GM12878 (cell line): Measurements from ENCODE around the gene MAFG. TPM values are rescaled to one million over a fixed set of nuclear protein-coding genes. Genes with fewer than 3 reads are reported as not detected.

Experiments
- ATAC-seq: fragments of 200-7000 bp; cut with Tn5 transposase; 3 replicates; pipeline ENCODE4 v1.9.1; 2020; ENCODE audit warnings: mild to moderate bottlenecking, moderate library complexity
- BruUV-seq: library from RNA; stranded (reverse); fragments of 400-500 nt; replicated peaks from 2 replicates; lab custom pipeline; 2021; lab: Mats Ljungman, UMichigan
- CTCF ChIA-PET: fragments of 300-600 bp; sonication (Branson Sonifier 250); formaldehyde crosslinking; extraction: SDS; loops from one replicate; lab custom pipeline; 2021; ENCODE audit warnings: inconsistent platforms; lab: Yijun Ruan, JAX
- POLR2A ChIA-PET: fragments of 350-600 bp; formaldehyde crosslinking; extraction: SDS; loops from one replicate; lab custom pipeline; 2021; ENCODE audit warnings: inconsistent platforms; lab: Charles Lee
- RAD21 ChIA-PET: fragments of 300-600 bp; sonication (Branson Sonifier 250); formaldehyde crosslinking; loops from one replicate; lab custom pipeline; 2023; ENCODE audit warnings: antibody characterized with exemption; ENCODE audit not compliant: unreplicated experiment; lab: Charles Lee
- SMC1A ChIA-PET: fragments of 300-600 bp; sonication (Branson Sonifier 250); formaldehyde crosslinking; loops from one replicate; lab custom pipeline; 2023; ENCODE audit not compliant: unreplicated experiment, uncharacterized antibody; lab: Charles Lee
- DNase-seq: peaks from one replicate; pipeline ENCODE4 v3.0.0-alpha.2; 2011; ENCODE audit warnings: low read depth, low spot score
- FAIRE-seq: peaks from 3 replicates; lab custom pipeline; 2011; peaks lifted over from hg19 to GRCh38; lab: Jason Lieb, UNC
- H2AFZ ChIP-seq: 2 replicates; pipeline ENCODE4 v1.6.0; 2011; ENCODE audit warnings: low read depth, low read length, control low read depth; ENCODE audit not compliant: control insufficient read depth
- H3K27ac ChIP-seq: 2 replicates; pipeline ENCODE4 v1.5.1; 2011; ENCODE audit warnings: control low read depth; ENCODE audit not compliant: control insufficient read depth, insufficient read depth
- H3K27me3 ChIP-seq, 2 experiments: replicated peaks in 1 of 2; 2 replicates each; pipeline versions ENCODE4 v1.6.0 to v1.6.1; 2011; ENCODE audit warnings: low read length in 1 of 2; ENCODE audit not compliant: control insufficient read depth in 2 of 2, insufficient read depth in 2 of 2
- H3K36me3 ChIP-seq, 2 experiments: 2 replicates each; pipeline ENCODE4 v1.5.1; 2011; ENCODE audit warnings: low read length in 1 of 2; ENCODE audit not compliant: control insufficient read depth in 2 of 2, insufficient read depth in 2 of 2
- H3K4me1 ChIP-seq: 2 replicates; pipeline ENCODE4 v1.6.1; 2011; ENCODE audit warnings: mild to moderate bottlenecking, low read length, moderate library complexity, mixed read lengths; ENCODE audit not compliant: control insufficient read depth, insufficient read depth
- H3K4me2 ChIP-seq: 2 replicates; pipeline ENCODE4 v1.6.0; 2011; ENCODE audit warnings: control low read depth; ENCODE audit not compliant: control insufficient read depth, insufficient read depth
- H3K4me3 ChIP-seq: fragments of 200-600 bp; sonication (generic); 2 replicates; pipeline ENCODE4 v1.5.1; 2016
- H3K79me2 ChIP-seq: 2 replicates; pipeline ENCODE4 v1.6.0; 2011; ENCODE audit warnings: low read length; ENCODE audit not compliant: control insufficient read depth, insufficient read depth
- H3K9ac ChIP-seq: 2 replicates; pipeline ENCODE4 v1.8.0; 2011; ENCODE audit warnings: low read length, control low read depth, mixed read lengths; ENCODE audit not compliant: control insufficient read depth, insufficient read depth
- H3K9me3 ChIP-seq: replicated peaks from 3 replicates; pipeline ENCODE4 v1.5.1; 2011; ENCODE audit warnings: mild to moderate bottlenecking, low read length; ENCODE audit not compliant: control insufficient read depth, insufficient read depth
- H4K20me1 ChIP-seq: 2 replicates; pipeline ENCODE4 v1.6.0; 2011; ENCODE audit not compliant: control insufficient read depth, insufficient read depth
- BRCA1 ChIP-seq: IDR thresholded peaks from 2 replicates; pipeline ENCODE4 v1.6.1; 2011; ENCODE audit warnings: low read depth, low read length, improper control_type of control experiment
- CBX3 ChIP-seq: fragments of 200-600 bp; sonication (generic); IDR thresholded peaks from 2 replicates; pipeline ENCODE4 v1.6.1; 2016; ENCODE audit warnings: low read depth, borderline replicate concordance
- DPF2 ChIP-seq: fragments of 450-650 bp; IDR thresholded peaks from 2 replicates; pipeline ENCODE4 v1.6.1; 2017; ENCODE audit warnings: mild to moderate bottlenecking
- NFYB ChIP-seq: IDR thresholded peaks from 2 replicates; pipeline ENCODE4 v1.6.1; 2011; ENCODE audit warnings: low read depth, mild to moderate bottlenecking, low read length, improper control_type of control experiment, moderate library complexity; ENCODE audit not compliant: insufficient read depth
- POLR2A ChIP-seq: IDR thresholded peaks from 2 replicates; pipeline ENCODE4 v1.6.1; 2011; ENCODE audit warnings: low read depth, mild to moderate bottlenecking, low read length
- REST ChIP-seq: IDR thresholded peaks from 2 replicates; pipeline ENCODE4 v1.6.1; 2012; ENCODE audit warnings: mild to moderate bottlenecking, low read depth, low read length
- SMC3 ChIP-seq: IDR thresholded peaks from 2 replicates; pipeline ENCODE4 v1.6.1; 2011; ENCODE audit warnings: low read length, improper control_type of control experiment, borderline replicate concordance
- TBL1XR1 ChIP-seq: IDR thresholded peaks from 2 replicates; pipeline ENCODE4 v1.6.1; 2012; ENCODE audit warnings: low read depth, low read length, improper control_type of control experiment
- WGBS: methylation state at CpG from one replicate; pipeline ENCODE4 v1.1.6; 2016; ENCODE audit warnings: low lambda C conversion rate; ENCODE audit not compliant: insufficient replicate concordance, insufficient coverage; ENCODE audit errors: missing lambda C conversion rate; 5-methylcytosine and 5-hydroxymethylcytosine counted together
- in situ Hi-C: fragments of 300-500 bp; cut with MboI; formaldehyde crosslinking; loops from 9 replicates; pipeline ENCODE4 v1.14.3; 2018; ENCODE audit warnings: mixed read lengths
- intact Hi-C: fragments of 100-400 bp; cut with micrococcal nuclease; formaldehyde crosslinking; loops from one replicate; pipeline ENCODE4 v1.14.2; 2022; ENCODE audit not compliant: unreplicated experiment
- polyA plus RNA-seq, 11 experiments: library from polyadenylated mRNA; depleted of rRNA in 4 of 11; unstranded in 6 of 11; stranded (reverse) in 5 of 11; fragments of >200 nt; fragmentation: Nextera tagmentation in 4 of 11; fragmentation: Illumina TruSeq in 1 of 11; extraction: Ambion mirVana in 4 of 11; extraction: Trizol in 1 of 11; gene quantifications; 1 replicate in 1 of 11; 2 replicates in 10 of 11; pipeline versions ENCODE4 v1.2.1 to v1.2.3, GENCODE V29; 2011 to 2016; ENCODE audit warnings: inconsistent platforms in 2 of 11, missing spikeins in 2 of 11, low read depth in 1 of 11
- total RNA-seq, 4 experiments: library from RNA; depleted of rRNA in 3 of 4; stranded (reverse); fragments of >200 nt in 3 of 4; fragmentation: Illumina TruSeq in 1 of 4; extraction: Trizol in 1 of 4; gene quantifications; 2 replicates each; pipeline versions ENCODE4 v1.2.1 to v1.2.3, GENCODE V29; 2013 to 2021

The MAFG gene
- total and polyA plus RNA-seq, 10 of the 15 experiments (the other 5 are each of a cell fraction or from before 2014, with no cell fraction given) = 0.48 to 20.1 (median 7.6) TPM

- Histone ChIP-seq H3K27ac (no peak overlapping the region), H4K20me1 (no peaks in the 10 kb centered on the region), H3K9me3 (no peaks in the 10 kb centered on the region), H2AFZ (no peak overlapping the region), H3K36me3 (peaks cover 4 to 9% of the 10 kb centered on the region in 2 experiments; a peak in 3 of 4 replicates), H3K4me3 (no peak overlapping the region), H3K4me2 (peak overlapping the region; percentile 25; the same call in 1 of the 2 replicates), H3K4me1 (no peaks in the 10 kb centered on the region), H3K9ac (no peak overlapping the region), H3K27me3 (no peaks in the 10 kb centered on the region; a peak in 1 of 4 replicates), H3K79me2 (no peaks in the 10 kb centered on the region)
- WGBS = 49% methylated on average over 43 of the region's 47 CpGs
- DNase-seq = no peak
- in situ Hi-C loops (no loop called here), intact Hi-C loops (no loop called here)
- ChIA-PET POLR2A (no interaction called here), SMC1A (no interaction called here), CTCF (no interaction called here), RAD21 (no interaction called here)
- BruUV-seq = no TSS peak
- no peak for FAIRE-seq
- TF ChIP-seq BRCA1 (no peak), NFYB (no peak), POLR2A (peak; percentile 22; the same call in 1 of the 2 replicates), TBL1XR1 (no peak), CBX3 (no peak), SMC3 (no peak)
- ATAC-seq = peak; percentile 32
Observed at GRCh38 chr17:81902653-81903414, 24.7 kb downstream of the MAFG start.

- in situ Hi-C loops (no loop called here), intact Hi-C loops (no loop called here)
- H3K9me3 ChIP-seq = no peaks in the 10 kb centered on the region
- peak; percentile 47 for ATAC-seq
- FAIRE-seq = no peak
- ChIA-PET RAD21 (no interaction called here), CTCF (no interaction called here), POLR2A (no interaction called here), SMC1A (no interaction called here)
- no peaks in the 10 kb centered on the region for H4K20me1 ChIP-seq
- no peak for DNase-seq
- TF ChIP-seq DPF2 = 0 out of 2 replicates have a peak, but pooled peaks have one; percentile 34
- TF ChIP-seq REST = no peak
- H3K9ac ChIP-seq = no peak within 1 kb of the TSS
- H3K27me3 ChIP-seq = no peaks in the 10 kb centered on the region; a peak in 1 of 4 replicates
- H3K79me2 ChIP-seq = no peaks in the 10 kb centered on the region
- H3K27ac ChIP-seq = no peak within 1 kb of the TSS
- peak within 1 kb of the TSS; percentile 25; the same call in 1 of the 2 replicates for H3K4me2 ChIP-seq
- 3% methylated on average over 40 of the region's 79 CpGs for WGBS
- BruUV-seq = no TSS peak
- no peak within 1 kb of the TSS for H2AFZ ChIP-seq
- peaks cover 1 to 11% of the 10 kb centered on the region in 2 experiments; a peak in 3 of 4 replicates for H3K36me3 ChIP-seq
- no peaks in the 10 kb centered on the region for H3K4me1 ChIP-seq
- H3K4me3 ChIP-seq = no peak within 1 kb of the TSS
Observed at GRCh38 chr17:81902023-81902652, 25.4 kb downstream of the MAFG start, which contains the start of gene NPB. NPB (plus strand) TSS chr17:81902238; CDS start chr17:81902278, 40 bp downstream.
